ENCODE data around the gene PGAP1.

DNA sequence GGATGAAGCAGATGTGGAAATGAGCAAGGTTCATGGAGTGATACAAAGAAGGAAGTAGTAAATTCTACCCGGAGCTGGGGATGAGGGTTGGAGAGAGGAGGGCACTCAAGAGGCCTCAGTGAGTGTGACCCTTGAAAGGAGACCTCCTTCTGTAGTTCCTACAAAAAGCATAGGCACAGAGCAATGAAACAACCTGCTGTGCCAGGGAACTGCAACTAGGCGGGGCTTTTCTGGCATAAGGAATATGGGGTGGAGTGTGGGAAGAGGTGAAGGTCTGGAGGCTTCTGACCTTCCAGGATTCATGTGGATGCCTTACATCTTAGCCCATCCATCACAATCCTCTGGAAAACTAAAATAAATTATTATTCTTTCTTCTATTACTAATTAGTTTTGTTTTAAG, 25.5 kb upstream of the PGAP1 start:
- TF ChIP-seq, protein P1, sequence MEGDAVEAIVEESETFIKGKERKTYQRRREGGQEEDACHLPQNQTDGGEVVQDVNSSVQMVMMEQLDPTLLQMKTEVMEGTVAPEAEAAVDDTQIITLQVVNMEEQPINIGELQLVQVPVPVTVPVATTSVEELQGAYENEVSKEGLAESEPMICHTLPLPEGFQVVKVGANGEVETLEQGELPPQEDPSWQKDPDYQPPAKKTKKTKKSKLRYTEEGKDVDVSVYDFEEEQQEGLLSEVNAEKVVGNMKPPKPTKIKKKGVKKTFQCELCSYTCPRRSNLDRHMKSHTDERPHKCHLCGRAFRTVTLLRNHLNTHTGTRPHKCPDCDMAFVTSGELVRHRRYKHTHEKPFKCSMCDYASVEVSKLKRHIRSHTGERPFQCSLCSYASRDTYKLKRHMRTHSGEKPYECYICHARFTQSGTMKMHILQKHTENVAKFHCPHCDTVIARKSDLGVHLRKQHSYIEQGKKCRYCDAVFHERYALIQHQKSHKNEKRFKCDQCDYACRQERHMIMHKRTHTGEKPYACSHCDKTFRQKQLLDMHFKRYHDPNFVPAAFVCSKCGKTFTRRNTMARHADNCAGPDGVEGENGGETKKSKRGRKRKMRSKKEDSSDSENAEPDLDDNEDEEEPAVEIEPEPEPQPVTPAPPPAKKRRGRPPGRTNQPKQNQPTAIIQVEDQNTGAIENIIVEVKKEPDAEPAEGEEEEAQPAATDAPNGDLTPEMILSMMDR (conservative IDR thresholded peaks at IDR 0.05) = no peak
- TF ChIP-seq ZFX (IDR thresholded peaks at IDR 0.05) = no peak

All from C4-2B (cell line).